ENCODE results near the gene CNOT4. TPM values are rescaled to one million over a fixed set of nuclear protein-coding genes. Genes with fewer than 3 reads are reported as not detected.

CNOT4 gene
- total RNA-seq, 1 experiment from 2014 or later = 16.6 TPM

- RAD21 ChIA-PET (ENCODE audit: low non-redundant PET in 1 of 2, low total read pairs in 2 of 2, uncharacterized antibody in 2 of 2, unreplicated experiment in 2 of 2) = no interaction called here
- POLR2A ChIA-PET = no interaction called here
- CTCF ChIA-PET = no interaction called here
Observed at GRCh38 chr7:135374736-135375135, 135.2 kb downstream of the CNOT4 start.

More at GRCh38 chr7:135374736-135375135, 135.2 kb downstream of the CNOT4 start:
- Histone ChIP-seq H2AFZ (ENCODE audit: low read depth, low read length, poor library complexity, severe bottlenecking) (no peak overlapping the region), H4K20me1 (ENCODE audit: insufficient read depth) (peaks cover 4% of the 10 kb centered on the region; the same call in 1 of the 2 replicates), H3K9me3 (ENCODE audit: control insufficient read depth in 1 of 2, insufficient read depth in 1 of 2, low read depth in 1 of 2, low read length in 2 of 2) (no peaks in the 10 kb centered on the region), H3K36me3 (ENCODE audit: control insufficient read depth in 1 of 2, insufficient read depth in 2 of 2, low read length in 2 of 2) (no peaks in the 10 kb centered on the region), H3K4me3 (replicated peaks in 1 of 2; ENCODE audit: low read depth in 1 of 2, low read length in 2 of 2) (no peak overlapping the region), H3K79me2 (ENCODE audit: insufficient read depth, low read length) (no peaks in the 10 kb centered on the region), H3K9ac (ENCODE audit: low read length) (no peak overlapping the region), H3K4me1 (ENCODE audit: control insufficient read depth in 1 of 2, insufficient read depth in 2 of 2, low read length in 2 of 2) (no peaks in the 10 kb centered on the region), H3K4me2 (ENCODE audit: low read length) (no peak overlapping the region), H3K27ac (ENCODE audit: low read depth, low read length) (no peak overlapping the region), H3K9me2 (ENCODE audit: insufficient read depth) (no peaks in the 10 kb centered on the region), H3K27me3 (ENCODE audit: insufficient read depth, low read length) (no peaks in the 10 kb centered on the region)
- intact Hi-C loops (cut with micrococcal nuclease) = no loop called here
- DNase-seq (ENCODE audit: low read depth, low spot score) (no peak), ATAC-seq (no peak)
- no TSS peak for BruUV-seq (replicated peaks)
- TF ChIP-seq SRF (IDR thresholded peaks at IDR 0.05; ENCODE audit: low read depth) (no peak), CTCF (IDR thresholded peaks at IDR 0.05 in 2 of 3, conservative IDR thresholded peaks at IDR 0.05 in 1 of 3; ENCODE audit: borderline replicate concordance in 1 of 3, insufficient read depth in 1 of 3, low read depth in 2 of 3, low read length in 2 of 3) (no peak), ATF3 (IDR thresholded peaks at IDR 0.05) (no peak), REST (IDR thresholded peaks at IDR 0.05; ENCODE audit: low read depth) (no peak), SP1 (IDR thresholded peaks at IDR 0.05; ENCODE audit: low read depth) (no peak), RAD21 (IDR thresholded peaks at IDR 0.05; ENCODE audit: low read depth) (no peak), YY1 (IDR thresholded peaks at IDR 0.05; ENCODE audit: extremely low read depth, insufficient replicate concordance, low read depth, low read length) (no peak), ZNF274 (IDR thresholded peaks at IDR 0.05; ENCODE audit: low read depth, low read length) (no peak), EZH2phosphoT487 (IDR thresholded peaks at IDR 0.05; ENCODE audit: borderline replicate concordance) (no peak), EZH2 (IDR thresholded peaks at IDR 0.05) (no peak), ELF1 (IDR thresholded peaks at IDR 0.05; ENCODE audit: borderline replicate concordance, low read depth) (no peak), CBX3 (IDR thresholded peaks at IDR 0.05; ENCODE audit: low read depth) (no peak), EGR1 (IDR thresholded peaks at IDR 0.05; ENCODE audit: low read depth) (no peak)
